ENCODE measurements around the gene RSPH1.

GRCh38 chr21:42444745-42445059 lies 51.3 kb downstream of the RSPH1 start:
- TF ChIP-seq CTCF (IDR thresholded peaks at IDR 0.05; ENCODE audit: borderline replicate concordance, extremely low read depth, low read length, poor library complexity, severe bottlenecking) (no peak), EZH2 (IDR thresholded peaks at IDR 0.05; ENCODE audit: borderline replicate concordance, low read depth, low read length, severe bottlenecking) (no peak)
